GM18519 (cell line): ENCODE data around the gene DISP2.
A peak's percentile ranks its signal among the peaks of the same experiment; 100 is the strongest.

Experiments used
- ATAC-seq: cut with Tn5 transposase; IDR thresholded peaks from one replicate; pipeline ENCODE4 v1.9.1; 2021; ENCODE audit warnings: mild to moderate bottlenecking, moderate library complexity; ENCODE audit not compliant: unreplicated experiment, low FRiP score

DISP2 gene

GRCh38 chr15:40382580-40383456 lies 24.8 kb downstream of the DISP2 start, which contains the start of gene KNSTRN:
KNSTRN (plus strand) TSS chr15:40382721; CDS start chr15:40382836, 115 bp downstream.
- ATAC-seq, result peak; percentile 79

GRCh38 chr15:40386480-40386879 lies 28.5 kb downstream of the DISP2 start:
- ATAC-seq, result no peak

GRCh38 chr15:40388941-40389823 lies 31.2 kb downstream of the DISP2 start:
- no peak for ATAC-seq

GRCh38 chr15:40389824-40390595 lies 32.0 kb downstream of the DISP2 start:
- no peak for ATAC-seq

GRCh38 chr15:40392986-40393948 lies 35.2 kb downstream of the DISP2 start:
- no peak for ATAC-seq

GRCh38 chr15:40397688-40398412 lies 39.8 kb downstream of the DISP2 start:
- no peak for ATAC-seq

- no peak for ATAC-seq
Observed at GRCh38 chr15:40398413-40398873, 40.4 kb downstream of the DISP2 start.

GRCh38 chr15:40399370-40399769 lies 41.4 kb downstream of the DISP2 start:
- ATAC-seq, result no peak

GRCh38 chr15:40405501-40406381 lies 47.7 kb downstream of the DISP2 start, which contains the start of gene IVD:
IVD (plus strand) TSS chr15:40405795; CDS start chr15:40405828, 33 bp downstream.
- ATAC-seq, result peak; percentile 79

- ATAC-seq, result no peak
Observed at GRCh38 chr15:40407330-40407990, 49.4 kb downstream of the DISP2 start.

- ATAC-seq, result no peak
Observed at GRCh38 chr15:40409366-40409765, 51.3 kb downstream of the DISP2 start.

- ATAC-seq, result no peak
Observed at GRCh38 chr15:40410476-40410875, 52.5 kb downstream of the DISP2 start.

GRCh38 chr15:40412095-40412759 lies 54.2 kb downstream of the DISP2 start:
- ATAC-seq, result no peak

GRCh38 chr15:40413036-40413435 lies 55.0 kb downstream of the DISP2 start:
- no peak for ATAC-seq

GRCh38 chr15:40414816-40415215 lies 56.8 kb downstream of the DISP2 start:
- no peak for ATAC-seq

- no peak for ATAC-seq
Observed at GRCh38 chr15:40415226-40415625, 57.2 kb downstream of the DISP2 start.
